NCI-H1092 treated with DMSO at 0.1 percent for 48 hours (cell line): ENCODE measurements around the gene SAPCD2.

Experiments used
- DNase-seq: peaks from one replicate; lab custom pipeline; 2025; lab: John Stamatoyannopoulos, UW

Gene SAPCD2

DNA sequence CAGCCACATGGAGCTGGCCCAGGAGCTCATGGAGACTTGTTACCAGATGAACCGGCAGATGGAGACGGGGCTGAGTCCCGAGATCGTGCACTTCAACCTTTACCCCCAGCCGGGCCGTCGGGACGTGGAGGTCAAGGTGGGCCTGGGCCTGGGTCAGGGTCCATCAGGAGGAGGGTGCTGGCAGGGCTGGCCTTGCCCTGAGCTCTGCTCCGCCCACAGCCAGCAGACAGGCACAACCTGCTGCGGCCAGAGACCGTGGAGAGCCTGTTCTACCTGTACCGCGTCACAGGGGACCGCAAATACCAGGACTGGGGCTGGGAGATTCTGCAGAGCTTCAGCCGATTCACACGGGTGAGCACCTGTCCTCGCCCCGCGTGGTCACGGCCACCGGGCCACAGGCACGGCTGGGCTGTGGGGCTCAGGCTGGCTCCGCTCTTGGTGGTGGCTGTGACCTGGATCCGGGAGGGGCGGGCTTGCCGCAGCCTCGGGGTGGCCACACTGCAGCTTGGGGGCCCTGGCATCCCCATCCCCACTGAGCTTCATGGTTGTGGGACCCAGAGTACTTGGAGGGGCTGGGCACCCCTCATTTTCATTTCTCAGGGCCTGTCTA lies 37.1 kb upstream of the SAPCD2 start:
- DNase-seq, result no peak

DNA sequence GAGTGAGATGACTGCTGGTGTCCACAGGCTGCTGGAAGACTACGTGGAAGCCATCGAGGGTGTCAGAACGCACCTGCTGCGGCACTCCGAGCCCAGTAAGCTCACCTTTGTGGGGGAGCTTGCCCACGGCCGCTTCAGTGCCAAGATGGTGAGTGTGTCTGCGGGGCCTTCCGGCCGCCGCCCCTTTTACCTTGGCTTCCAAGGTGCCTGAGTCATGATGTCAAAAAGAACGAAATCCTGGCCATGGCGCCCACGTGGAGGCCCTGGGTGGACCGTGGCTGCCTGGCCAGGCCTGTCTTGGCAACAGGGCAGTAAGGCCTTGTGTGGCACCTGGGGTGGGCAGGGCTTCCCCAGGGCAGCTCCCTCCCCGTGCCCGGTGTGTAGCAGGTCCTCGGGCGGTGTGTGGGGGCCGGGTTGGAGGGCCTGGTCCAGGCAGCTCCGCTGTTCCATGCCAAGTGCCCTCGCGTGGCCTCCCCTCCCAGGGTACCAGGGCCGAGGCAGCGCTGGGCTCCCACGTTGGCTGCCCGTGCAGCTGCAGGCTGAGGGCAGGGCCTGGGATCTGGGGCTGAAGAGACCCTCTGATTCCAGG lies 36.4 kb upstream of the SAPCD2 start:
- DNase-seq, result no peak

DNA sequence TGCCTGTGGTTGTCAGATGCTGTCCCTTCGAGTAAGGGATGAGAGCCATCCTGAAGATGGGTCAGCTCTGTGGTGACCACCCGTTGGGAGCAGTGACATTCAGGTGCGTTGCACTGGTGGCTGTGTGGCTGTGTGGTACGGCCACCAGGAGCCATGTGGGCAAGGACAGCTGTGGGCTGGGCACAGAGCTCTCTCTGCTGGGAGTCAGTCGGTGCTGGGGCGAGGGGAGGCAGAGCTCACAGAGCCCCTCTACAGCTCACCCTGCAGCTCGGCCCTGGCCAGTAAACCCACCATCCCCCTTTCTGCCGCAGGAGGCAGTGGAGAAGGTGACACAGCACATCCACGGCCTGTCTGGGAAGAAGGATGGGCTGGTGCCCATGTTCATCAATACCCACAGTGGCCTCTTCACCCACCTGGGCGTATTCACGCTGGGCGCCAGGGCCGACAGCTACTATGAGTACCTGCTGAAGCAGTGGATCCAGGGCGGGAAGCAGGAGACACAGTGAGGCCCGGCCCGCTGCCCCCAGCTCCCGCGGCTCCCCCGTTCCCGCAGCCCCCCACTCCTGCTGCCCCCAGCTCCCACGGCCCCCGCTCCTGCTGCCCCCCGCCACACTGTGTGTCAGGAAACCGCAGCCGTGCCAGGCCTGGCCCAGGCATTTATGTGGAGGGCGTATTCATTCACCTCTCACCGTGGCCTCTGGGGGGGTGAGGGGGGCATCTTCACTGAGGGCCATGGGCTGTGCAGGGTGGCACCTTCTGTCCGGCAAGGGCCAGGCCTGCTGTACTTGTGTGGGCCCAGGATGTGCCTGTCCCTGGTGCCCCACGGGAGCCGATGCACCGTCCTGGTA lies 35.7 kb upstream of the SAPCD2 start:
- DNase-seq, result no peak

DNA sequence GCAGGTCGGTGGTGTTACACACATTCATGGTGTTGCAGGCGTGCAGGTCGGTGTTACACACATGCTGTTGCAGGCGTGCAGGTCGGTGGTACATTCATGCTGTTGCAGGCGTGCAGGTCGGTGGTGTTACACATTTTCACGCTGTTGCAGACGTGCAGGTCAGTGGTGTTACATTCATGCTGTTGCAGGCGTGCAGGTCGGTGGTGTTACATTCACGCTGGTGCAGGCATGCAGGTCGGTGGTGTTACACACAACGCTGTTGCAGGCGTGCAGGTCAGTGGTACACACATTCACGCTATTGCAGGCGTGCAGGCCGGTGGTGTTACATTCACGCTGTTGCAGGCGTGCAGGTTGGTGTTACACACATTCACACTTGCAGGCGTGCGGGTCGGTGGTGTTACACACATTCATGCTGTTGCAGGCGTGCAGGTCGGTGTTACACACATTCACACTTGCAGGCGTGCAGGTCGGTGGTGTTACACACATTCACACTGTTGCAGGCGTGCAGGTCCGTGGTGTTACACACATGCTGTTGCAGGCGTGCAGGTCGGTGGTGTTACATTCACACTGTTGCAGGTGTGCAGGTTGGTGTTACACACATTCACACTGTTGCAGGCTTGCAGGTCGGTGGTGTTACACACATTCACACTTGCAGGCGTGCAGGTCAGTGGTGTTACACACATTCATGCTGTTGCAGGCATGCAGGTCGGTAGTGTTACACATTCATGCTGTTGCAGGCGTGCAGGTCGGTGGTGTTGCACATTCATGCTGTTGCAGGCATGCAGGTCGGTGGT lies 33.0 kb upstream of the SAPCD2 start:
- DNase-seq, result no peak

DNA sequence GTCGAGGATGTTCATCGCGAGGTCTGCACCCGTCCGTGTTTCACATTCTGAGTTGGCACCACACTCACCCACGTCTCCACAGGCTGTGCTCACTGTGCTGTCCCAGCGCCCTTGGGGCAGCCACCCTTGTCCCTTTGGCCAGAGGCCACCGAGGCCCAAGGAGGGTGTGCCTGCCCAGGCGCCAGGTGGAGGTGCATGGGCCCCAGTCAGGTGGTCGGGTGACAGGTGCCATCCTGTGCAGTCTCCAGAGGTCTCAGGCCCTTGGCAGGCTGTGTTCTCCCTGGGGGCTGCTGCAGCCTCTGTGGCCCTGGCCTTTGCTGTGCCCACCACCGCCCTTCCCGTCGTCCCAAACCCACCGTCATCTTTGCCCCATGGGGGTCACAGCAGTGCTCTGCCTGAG lies 28.9 kb upstream of the SAPCD2 start:
- DNase-seq, result no peak

DNA sequence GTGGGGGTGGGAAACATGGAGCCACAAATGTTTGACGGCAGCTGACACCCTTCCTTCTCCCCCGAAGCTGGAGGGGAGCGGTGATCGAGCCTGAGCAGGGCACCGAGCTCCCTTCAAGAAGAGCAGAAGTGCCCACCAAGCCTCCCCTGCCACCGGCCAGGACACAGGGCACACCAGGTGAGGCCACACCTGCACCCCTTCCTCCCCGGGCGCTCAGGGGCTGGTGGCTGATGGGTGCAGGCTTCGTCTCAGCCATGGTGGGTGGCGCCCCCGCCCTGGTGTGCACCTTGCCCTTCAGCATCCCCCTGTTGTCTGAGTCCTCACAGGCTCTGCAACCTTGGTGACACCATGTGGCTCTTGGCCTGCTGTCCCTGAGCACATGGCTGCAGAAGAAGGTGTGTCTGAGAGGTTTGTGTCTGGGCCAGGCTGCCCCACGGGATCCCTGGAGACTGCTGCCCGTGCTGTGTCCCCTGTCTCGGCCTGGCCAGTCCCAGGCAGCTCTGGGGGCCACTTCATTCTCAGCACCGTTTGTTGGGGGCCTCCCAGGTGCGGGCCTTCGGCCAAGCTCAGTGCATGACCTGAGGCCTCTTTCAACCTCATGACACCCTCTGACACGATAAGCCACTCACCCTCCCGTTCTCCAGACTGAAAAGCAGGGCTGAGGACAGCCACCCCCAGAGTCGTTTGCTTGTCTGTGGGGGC lies 27.6 kb upstream of the SAPCD2 start:
- no peak for DNase-seq

DNA sequence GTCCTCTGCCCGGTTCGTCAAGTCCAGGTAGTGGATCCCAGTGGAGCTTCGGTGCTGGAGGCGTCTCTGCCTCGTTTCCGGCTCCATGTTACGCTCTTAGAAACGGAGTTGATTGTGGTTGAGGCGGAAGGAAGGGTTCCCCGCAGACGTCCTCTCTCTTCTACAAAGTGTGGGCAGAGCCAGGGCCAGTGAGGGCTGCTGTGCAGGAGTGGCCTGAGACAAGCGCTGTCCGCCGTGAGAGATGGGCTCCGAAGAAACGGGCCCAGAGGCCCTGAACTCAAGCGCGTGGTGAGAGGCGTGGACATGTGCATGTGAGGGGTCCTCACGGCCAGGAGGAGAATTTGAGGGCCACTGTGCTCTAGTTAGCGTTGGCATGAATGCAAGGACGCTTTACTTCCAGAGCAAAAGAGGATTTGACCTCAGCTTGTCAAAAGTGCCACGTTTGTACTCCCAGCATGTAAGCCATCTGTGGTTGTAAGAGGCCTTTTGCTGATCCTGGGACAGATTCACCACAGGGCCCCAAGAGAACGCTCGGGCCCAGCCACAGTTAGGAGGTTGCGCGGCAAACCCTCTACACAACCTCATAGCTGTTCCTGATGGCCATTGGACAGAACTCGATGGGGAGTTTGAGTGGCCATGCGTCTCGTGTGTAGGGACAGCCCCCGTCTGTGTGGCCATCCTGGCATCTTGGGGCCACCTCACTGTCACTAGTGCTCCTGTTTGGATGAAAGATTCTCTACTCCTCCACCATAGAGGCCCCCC lies 26.6 kb upstream of the SAPCD2 start:
- DNase-seq, result no peak

DNA sequence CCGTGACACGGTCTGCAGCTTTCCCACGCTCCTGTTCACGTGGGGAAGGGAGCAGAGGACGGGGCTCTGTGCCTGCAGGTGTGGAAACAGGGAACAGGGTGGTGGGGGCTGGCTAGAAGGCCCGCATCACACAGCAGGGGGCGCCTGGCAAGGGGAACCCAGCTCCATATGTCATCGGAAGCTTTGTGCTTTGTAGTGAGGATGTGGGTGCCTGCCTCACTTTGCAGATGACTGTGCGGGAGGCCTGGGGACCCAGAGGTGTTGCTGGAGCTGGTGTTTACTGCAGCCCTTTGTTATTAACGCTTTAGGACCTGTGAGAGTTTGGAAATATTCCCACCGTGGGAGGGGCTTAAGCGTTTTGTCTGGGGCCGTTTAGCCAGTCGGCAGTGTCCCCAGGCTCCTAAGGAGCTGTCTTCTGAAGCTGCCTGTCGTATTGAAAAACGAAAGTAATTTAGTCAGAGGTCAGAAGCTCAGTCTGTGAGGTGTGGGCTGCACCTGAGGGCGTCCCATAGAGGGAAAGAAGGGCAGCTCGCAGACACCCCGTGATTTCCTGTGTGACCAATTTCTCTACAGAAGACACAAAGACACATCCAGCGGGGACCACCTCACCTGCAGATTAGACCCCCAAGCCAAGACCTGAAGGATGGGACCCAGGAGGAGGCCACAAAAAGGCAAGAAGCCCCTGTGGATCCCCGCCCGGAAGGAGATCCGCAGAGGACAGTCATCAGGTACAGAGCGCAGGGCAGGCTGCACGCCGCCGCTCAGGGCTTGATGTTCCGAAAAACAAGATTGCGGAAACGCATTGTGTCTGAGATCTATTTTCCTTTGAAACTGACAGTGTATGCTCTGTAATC lies 25.5 kb upstream of the SAPCD2 start:
- DNase-seq, result no peak

DNA sequence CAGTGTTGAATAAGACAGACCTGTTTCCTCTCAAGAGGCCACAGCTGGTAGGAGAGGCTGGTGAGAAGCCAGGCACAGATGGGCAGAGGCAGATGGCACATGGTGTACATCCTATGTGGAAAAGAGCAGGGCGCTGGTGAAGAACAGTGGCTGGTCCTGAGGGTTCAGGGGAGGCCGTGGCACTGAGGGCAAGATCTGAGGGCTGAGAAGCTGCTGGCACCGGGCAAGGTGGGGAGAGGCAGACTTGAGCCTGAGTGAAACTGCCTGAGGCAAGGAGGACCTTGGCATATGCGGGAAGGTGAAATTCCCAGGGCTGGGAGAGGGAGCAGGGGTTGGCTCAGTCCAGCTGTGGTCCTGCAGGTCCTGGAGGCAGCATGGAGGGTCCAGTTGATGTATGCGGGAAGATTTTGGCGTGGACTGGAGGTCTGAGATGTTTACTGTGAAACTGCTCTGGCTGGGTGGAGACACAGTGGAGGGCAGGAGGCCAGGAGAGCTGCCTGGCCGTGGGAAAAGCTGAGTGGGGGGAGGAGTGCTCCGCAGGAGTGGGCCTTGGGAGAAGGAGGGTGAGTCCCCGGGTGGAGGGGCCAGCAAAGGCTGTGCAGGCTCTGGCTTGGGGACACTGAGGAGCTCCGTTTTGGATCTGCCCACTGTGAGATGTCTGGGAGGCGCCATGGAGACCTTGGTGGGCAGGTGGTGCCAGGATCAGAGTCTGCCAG lies 19.0 kb upstream of the SAPCD2 start:
- no peak for DNase-seq

DNA sequence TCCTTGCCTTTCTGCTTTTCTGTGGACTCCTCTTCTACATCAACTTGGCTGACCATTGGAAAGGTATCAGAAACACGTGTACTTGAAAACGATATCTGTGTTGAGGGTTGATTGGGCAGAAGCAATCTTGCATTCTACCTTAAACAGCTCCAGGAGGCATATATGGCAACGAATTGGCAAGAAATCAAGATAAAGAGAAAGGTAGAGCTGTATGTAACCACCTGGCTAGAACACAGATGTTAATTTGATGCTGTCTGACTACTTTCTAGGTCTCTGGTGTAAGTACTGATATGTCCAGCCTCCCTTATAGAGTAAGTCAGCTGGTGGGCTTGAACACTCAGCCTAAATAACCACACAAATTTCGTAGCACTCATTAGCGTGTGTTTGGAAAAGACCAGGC lies 17.8 kb upstream of the SAPCD2 start:
- no peak for DNase-seq

DNA sequence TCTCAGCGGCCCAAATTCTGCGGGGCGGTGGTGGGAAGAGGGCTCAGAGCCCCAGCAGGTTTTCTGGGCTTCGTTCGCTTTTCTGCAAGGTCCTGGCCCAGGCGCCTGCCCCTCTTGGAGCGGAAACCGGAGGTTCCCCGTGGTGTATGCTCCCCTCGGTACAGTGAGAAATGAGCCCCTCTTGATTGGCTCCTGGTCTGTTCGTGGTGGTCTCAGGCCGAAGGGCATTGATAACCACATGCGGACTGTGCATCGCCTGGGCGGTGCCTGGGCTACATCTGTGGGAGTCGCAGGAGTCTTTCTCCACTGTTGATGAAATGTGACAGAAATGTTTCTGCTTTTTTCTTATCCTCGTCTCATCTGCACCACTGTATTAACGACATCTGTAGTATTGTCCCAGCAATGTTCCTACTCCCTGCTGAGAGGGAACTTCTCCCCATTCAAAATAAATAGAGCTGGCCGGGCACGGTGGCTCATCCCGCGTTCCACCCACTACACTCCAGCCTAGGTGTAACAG lies 17.1 kb upstream of the SAPCD2 start:
- peak; percentile 9 for DNase-seq

DNA sequence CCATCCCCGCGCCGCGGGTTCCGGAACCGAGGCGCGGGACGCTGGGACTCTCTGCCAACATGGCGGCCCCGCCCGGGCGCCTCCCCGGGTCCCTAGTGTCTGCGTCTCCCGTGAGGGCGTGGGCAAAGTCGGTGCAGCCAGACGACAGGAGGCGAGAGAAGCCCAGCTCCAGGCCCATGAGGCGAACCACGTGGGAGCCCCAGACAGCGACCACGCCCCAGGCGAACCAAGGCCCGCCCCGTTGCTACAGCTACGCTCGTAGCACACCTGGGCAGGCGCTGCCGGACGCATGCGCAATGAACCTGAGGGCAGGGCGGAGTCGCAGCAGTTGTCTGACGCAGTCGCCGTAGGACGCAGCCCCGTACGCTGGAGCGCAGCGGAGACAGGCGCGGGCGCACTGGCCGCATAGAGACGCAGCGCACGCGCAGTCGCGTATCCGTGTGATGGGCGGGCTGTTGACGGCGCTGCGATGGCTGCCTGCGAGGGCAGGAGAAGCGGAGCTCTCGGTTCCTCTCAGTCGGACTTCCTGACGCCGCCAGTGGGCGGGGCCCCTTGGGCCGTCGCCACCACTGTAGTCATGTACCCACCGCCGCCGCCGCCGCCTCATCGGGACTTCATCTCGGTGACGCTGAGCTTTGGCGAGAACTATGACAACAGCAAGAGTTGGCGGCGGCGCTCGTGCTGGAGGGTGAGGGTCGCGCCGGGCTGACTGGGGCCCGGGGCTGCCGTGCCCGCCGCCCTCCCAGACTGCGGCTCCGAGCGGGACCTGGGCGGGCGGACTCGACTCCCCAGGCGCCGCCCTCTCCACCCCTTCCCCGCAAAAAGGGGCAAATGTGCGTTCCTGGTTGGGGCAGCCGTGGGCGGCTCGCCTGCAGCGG lies 16.4 kb upstream of the SAPCD2 start, which contains the start of gene MAN1B1:
MAN1B1 (plus strand) TSS at position 455 of the 878 bp plus-strand sequence; CDS start at position 470, 15 bp downstream.
- peak; percentile 98 for DNase-seq

DNA sequence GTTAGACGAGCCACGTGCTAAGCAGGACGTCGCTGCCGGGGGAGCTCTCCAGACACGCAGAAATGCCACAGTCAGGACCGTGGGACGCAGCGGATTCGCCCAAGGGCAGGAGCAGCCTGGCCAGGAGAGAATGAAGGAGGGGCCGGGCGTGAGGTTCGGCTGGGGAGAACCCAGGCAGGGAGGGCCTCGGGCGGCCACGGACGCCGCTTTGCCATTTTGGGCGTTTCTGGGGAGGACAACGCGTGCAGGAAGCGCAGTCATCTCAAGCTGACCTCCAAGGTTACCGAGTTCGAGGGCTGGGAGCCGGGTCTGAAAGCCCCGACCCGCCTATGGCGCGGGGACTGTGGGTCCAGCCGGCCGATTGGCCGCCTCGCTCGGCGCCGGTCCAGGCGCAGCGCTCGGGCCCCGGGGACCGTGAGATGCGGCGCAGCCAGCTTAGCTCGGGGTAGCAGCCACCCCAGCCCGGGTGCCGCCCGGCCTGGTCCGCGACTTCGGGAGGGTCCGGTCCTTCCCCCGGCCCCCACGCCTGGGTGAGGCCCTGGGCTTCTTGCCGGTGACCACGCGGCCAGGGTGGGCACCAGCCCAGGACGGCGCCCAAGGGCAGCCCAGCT lies 15.7 kb upstream of the SAPCD2 start:
- DNase-seq, result no peak

DNA sequence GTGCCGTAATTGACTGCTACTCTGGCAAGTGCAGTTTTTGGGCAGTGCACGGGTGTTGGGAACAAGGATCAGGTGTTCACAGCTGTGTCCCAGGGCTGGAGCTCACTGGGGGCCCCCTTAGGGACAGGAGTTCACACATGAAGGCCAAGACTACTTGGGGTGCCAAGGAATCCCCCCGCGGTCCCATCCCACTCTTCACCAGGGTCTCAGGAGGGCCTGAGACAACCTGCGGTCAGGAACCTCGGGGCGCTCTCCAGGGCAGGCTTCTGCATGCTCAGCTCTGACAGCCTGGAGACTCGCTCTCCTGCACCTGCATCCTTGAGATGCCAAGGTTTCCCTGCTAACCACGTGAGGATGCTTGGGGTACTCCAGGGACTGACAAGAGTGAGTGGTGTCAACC lies 14.2 kb upstream of the SAPCD2 start:
- DNase-seq, result no peak

DNA sequence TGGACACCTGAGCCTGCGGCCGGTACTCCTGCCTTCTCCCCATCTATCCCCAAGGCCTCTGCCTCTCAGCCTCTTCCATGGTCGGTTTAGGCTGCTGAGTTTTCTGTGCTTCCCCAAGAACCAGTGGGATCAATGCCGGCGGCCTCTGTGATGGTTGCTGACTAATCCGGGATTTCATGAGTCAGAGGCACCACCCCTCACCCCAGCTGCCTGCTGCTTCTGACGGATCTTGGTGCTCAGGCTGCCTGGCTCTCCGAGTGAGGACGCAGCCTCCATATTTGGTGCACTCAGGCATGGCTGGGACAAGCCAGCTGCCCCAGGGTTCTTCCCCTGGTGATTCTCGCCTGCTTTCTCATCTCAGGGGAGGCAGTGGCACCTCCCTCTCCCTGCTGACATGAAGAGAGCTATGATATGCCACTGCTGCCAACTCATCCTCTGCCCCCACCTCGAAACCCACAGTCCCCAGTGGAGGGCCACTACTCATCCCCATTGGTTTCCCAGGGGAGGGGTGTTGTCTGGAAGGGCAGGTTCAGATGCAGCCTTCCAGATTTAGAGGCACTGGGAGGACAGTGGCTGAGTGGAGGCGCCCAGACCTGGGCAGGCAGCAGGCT lies 13.1 kb upstream of the SAPCD2 start:
- DNase-seq, result no peak

DNA sequence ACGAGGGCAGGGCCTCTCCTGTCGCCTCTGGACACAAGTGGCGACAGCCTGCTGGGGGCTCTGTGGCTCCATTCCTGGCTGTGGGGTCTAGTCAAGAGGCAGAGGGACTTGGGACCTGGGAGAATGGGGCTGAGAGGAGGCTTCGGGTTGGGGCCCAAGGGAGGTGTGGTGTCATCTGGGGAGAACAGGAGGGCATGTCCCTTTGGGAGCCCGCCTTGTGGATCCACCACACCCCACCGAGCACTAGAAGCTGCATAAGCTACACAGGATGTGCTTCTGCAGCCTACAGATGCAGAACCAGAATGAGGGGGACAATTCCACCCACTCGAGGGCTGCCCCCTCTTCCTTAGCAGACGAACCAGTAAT lies 12.6 kb upstream of the SAPCD2 start:
- no peak for DNase-seq

DNA sequence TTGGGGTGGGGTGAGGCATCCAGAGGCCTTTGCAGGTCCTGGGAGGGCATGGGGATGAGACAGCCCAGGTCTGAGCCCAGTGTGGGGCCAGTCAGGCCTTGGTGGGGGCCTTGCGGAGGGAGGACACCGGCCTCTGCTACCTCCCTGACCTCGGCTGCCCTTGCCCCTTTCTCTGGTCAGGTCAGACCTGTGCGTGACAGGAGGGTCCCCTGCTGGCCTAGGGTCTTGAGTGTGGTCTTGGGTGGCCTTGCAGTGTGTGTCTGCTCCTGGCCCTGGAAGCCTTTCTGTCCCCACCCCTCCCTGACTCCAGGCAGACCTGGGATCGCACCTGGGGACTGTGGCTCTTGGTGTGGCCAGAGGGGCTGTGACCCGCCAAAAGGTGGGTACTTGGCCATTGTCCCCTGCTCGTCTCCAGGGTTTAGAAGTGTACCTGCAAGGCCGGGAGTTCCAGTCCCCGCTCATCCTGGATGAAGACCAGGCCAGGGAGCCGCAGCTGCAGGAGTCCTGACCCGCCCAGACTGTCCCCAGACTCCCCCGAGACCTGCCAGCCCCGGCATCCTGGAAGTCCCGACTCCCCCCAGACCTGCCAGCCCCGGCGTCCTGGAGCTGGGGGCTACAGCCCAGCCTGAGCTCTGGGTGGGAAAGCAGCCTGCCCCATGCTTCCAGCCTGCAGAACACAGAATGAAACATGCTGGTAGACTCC lies 12.0 kb upstream of the SAPCD2 start:
- DNase-seq, result no peak
